DMS153 treated with DMSO at 0.1 percent for 48 hours (cell line): Measurements from ENCODE around the gene ZNF511.

Experiments
- DNase-seq: peaks from one replicate; lab custom pipeline; 2025; ENCODE audit not compliant: unreplicated experiment; lab: John Stamatoyannopoulos, UW

Gene ZNF511

GRCh38 chr10:133292919-133293809 is 15.6 kb upstream of the ZNF511 start:
- no peak for DNase-seq

GRCh38 chr10:133293810-133294119 is 14.9 kb upstream of the ZNF511 start:
- DNase-seq: no peak

DNA sequence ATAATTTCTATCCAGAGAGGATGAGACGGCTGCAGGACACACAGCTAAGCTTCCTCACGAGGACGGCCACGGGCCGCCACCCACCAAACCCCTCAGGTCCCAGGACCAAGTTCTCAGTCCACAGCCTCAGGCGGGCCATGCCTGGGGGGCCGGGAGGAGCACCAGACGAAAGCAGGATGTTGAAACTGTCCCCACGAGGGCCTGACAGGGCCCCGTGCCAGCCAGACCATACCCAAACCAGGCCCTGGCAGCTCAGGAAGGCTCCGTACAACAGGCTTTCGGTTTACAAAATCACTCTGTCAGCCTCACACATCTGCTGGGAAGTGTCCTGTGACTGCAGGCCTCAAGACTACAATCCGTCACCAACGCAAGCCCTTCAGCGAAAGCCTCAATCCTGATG is 14.5 kb upstream of the ZNF511 start:
- no peak for DNase-seq

DNA sequence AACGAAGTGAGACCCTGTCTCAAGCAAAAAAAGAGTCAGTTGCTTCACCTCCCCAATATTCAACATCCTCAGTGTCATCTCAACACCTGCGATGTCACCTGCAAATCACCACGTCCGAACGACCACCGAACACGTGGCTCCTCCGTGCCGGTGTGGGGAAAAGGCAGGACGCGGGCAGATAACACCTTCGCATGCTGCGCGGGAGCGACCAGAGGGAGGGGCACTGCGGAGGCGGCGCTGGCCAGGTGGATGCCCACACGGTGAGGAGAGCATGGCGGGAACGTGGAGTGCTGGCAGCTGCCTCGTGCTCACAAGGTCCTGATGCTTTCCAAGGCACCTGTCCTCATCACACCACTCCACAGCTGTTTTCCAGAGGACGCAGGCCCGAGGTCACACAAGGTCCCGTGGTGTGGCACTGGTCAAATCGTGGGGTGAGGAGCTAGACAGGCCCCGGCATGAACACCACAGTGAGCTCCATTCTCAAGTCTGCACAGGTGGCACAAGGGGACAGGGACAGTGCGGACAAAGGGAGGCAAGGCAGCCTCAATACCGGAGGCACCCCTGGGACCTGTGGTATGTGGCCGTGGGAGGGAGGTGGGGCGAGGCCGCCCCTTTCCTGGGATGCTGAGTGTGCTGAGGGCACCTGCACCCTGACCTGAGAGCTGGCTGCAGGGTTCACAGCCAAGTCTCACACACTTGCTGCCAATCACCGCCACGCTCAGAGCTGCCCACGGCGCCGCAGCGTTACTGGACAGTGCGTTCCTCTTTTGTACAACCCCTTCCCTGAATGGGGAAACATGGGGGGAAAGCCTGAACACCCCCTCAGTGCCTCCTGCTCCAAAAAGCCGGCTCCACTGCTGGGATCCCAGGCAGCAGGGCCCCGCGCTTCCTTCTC is 13.0 kb upstream of the ZNF511 start:
- DNase-seq: no peak

DNA sequence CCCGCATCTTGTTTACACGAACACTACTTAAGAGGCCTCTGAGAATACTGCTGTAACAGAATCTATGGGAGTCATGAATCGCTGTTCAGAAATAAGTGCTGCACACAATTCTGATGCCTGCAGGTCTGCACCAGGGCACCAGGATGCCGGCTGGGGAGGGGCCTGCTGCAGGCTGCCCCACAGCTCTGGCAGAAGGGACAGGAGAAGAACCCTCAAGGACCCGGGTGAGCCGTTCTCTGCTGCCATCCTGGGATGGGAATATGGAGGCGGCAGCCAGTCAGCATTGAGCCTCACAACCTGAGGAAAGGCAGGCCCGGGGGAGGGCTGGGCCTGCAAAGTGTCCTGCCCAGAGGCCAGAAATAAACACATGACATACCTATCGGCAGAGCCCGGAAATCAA is 11.2 kb upstream of the ZNF511 start:
- no peak for DNase-seq

DNA sequence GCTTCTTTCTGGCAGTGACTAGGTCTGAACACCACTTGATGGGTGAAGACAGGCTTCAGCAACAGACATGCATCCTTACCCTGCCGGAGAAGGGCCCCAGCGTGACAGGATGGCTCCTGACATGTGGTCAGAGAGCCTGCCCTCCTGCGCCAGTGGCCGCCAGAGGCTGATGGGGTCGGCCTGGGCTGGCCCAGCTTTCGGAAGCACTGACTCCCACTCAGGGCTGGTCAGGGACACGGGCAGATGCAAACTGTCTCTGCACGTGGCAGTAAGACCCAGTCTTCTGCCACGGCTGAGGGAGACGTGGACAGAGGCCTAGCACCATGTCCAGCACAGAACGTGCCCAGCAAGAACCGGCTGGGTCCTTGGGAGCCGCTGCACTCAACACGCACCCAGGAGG is 10.2 kb upstream of the ZNF511 start:
- no peak for DNase-seq

- no peak for DNase-seq
Measured at GRCh38 chr10:133299224-133299623, 9.5 kb upstream of the ZNF511 start.

DNA sequence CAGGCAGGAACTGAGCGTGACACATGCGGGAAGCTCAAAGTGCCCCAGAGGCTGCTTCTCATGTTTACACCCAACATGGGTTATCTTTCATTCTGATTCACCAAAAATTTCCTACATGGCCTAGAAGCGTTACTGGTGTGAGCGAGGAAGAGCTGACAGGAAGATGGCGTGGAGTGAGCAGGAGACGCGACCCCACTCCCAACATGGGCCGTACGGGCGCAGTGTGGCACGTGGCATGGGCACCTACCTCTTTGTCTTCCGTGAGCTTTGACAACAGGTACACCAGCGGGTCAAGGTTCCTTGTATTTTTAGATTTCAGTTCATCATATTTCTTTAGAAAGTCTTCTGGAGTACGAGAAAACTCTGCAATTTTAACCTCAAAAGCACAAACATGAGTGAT is 9.0 kb upstream of the ZNF511 start:
- no peak for DNase-seq

GRCh38 chr10:133302230-133302629 is 6.5 kb upstream of the ZNF511 start:
- DNase-seq: no peak

DNA sequence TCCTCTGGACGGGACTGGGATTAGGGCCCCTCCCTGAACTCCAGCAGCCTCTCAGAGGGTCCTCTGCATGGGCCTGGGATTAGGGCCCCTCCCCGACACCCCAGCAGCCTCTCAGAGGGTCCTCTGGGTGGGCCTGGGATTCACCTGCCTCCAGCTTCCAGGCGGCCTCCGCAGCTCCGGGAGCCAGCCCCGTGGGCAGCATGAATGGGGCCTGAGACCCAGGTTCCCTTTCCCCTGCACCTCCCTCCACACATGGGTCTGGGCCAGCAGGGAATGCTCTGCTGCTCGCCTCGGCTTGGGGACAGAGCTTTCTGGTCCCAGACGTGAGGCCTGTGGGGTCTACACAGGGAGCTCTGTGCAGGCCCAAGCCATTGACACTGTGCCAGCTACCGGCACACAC is 5.5 kb upstream of the ZNF511 start:
- DNase-seq: no peak

- no peak for DNase-seq
Measured at GRCh38 chr10:133306097-133306476, 2.6 kb upstream of the ZNF511 start.

DNA sequence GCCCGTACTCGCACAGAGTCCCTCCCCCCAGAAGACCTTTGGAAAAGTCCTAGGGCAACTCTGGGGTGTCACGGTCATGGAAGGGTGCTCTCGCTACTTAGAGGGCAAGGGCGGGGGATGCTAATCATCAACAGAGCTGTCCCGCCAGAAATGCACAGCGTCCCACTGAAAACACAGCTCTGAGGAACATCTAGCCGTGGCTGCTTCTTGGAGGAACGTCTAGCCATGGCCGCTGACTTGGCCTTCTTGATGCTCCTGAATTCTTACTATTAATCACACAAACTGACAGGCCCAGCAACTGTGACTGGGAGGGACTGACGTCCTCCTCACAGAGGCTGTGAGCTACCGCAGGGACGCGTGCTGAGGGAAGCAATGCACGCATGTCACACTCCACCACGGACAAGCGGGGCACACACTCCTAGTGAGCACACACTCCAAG is 1.8 kb upstream of the ZNF511 start:
- no peak for DNase-seq

- peak; percentile 69 for DNase-seq
Measured at GRCh38 chr10:133307776-133308420, 816 bp upstream of the ZNF511 start.

- peak; percentile 82 for DNase-seq
Measured at GRCh38 chr10:133309100-133309719, 496 bp downstream of the ZNF511 start.

- DNase-seq: peak; percentile 38
Measured at GRCh38 chr10:133309720-133310398, 1.1 kb downstream of the ZNF511 start.

DNA sequence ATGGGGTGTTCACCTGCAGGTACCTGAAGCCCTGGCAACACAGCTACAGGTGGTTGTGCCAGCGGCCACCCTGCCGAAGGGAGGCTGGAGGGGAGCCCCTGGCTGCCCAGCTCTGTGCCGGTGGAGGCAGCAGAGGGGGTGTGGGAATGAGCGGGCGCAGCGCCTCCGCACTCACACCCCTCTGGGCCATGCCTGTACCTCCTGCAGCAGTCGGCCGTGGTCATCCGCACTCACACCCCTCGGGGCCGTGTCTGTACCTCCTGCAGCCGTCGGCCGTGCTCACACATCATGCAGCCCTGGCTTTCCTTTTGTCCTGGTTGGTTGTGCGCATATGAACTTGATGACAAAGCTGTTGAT is 1.7 kb downstream of the ZNF511 start:
- DNase-seq: no peak

GRCh38 chr10:133310789-133311188 is 2.1 kb downstream of the ZNF511 start:
- no peak for DNase-seq

DNA sequence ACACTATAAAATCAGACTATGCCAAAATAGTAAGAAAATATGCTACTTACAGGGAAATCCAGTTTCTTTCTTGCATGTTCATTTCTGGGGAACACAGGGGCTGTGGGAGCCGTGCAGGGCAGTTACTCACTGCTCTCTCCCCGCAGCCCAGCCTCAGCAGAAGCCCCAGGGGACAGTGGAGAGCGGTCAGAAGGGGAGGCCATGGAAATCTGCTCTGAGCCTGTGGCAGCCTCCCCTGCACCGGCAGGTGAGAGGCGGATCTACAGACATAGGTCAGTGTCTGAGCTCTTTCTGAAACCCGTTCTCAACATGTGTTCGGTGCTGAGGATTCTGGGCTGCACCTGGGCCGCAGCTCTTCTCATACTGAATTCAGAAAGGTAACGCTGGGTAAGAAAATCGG is 2.9 kb downstream of the ZNF511 start:
- no peak for DNase-seq

- no peak for DNase-seq
Measured at GRCh38 chr10:133312016-133312768, 3.5 kb downstream of the ZNF511 start.

DNA sequence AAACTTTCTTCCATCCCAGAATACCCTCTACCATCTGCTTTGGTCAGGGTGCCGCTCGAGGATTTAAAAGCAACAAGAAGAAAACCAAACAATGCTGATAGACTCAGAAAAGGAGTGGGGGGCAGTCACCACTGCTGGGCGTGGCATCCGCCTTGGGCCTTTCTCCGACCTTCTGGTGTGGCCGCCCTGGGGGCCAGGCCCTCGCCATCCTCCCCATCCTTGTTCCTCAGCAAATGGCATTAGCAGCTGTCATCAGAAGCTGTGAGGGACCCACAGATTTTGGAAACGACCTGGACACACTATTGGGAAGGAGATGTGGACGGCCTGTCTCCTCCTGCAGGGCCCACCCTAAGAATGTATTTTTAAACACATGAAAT is 4.0 kb downstream of the ZNF511 start:
- DNase-seq: no peak
